Activated T-helper 2 cell treated with anti-CD3 and anti-CD28 coated beads, Interferon-gamma antibody, Interleukin-2, Interleukin-4, amounts not matched to agents 10 μg/mL and 5 μg/mL and 100 μg/mL, durations not matched to agents 14 hours and 24 hours and 36 hours (primary cell): Measurements from ENCODE around the gene HLA-F. TPM values are rescaled to one million over a fixed set of nuclear protein-coding genes. Genes with fewer than 3 reads are reported as not detected.

Experiments
- DNase-seq: peaks from one replicate; pipeline ENCODE4 v3.0.0; 2021; ENCODE audit warnings: low spot score
- H3K27ac Mint-ChIP-seq: one replicate; pipeline ENCODE4 v1.8.0; 2021; ENCODE audit warnings: mixed read lengths
- H3K27me3 Mint-ChIP-seq: one replicate; pipeline ENCODE4 v1.8.0; 2021; ENCODE audit warnings: low read depth, mixed read lengths
- H3K36me3 Mint-ChIP-seq: one replicate; pipeline ENCODE4 v1.8.0; 2021; ENCODE audit warnings: low read depth, mixed read lengths
- H3K4me1 Mint-ChIP-seq: one replicate; pipeline ENCODE4 v1.8.0; 2021; ENCODE audit warnings: low read depth, mixed read lengths
- H3K4me3 Mint-ChIP-seq: one replicate; pipeline ENCODE4 v1.8.0; 2021; ENCODE audit warnings: low read depth, mild to moderate bottlenecking, moderate library complexity, mixed read lengths
- H3K9me3 Mint-ChIP-seq: one replicate; pipeline ENCODE4 v1.8.0; 2021; ENCODE audit warnings: mixed read lengths
- intact Hi-C: fragments of 100-400 bp; cut with micrococcal nuclease; formaldehyde crosslinking; loops from one replicate; pipeline ENCODE4 v1.15.1; 2023
- total RNA-seq: library from RNA; stranded (reverse); gene quantifications from 2 replicates; pipeline ENCODE4 v1.2.3, GENCODE V29; 2022

HLA-F gene
- 266 and 278 TPM in 2 replicates for total RNA-seq

- H3K27me3 Mint-ChIP-seq = no peaks in the 10 kb centered on the region
- peak; percentile 77 for DNase-seq
- peaks cover 48% of the 10 kb centered on the region for H3K4me1 Mint-ChIP-seq
- peak within 1 kb of the TSS; percentile 89 for H3K27ac Mint-ChIP-seq
- intact Hi-C loops = loop anchor here (10.0 kb wide), 2 partner anchors 68 to 242 kb away; partner anchors contain the start of gene MOG
- no peaks in the 10 kb centered on the region for H3K9me3 Mint-ChIP-seq
- H3K36me3 Mint-ChIP-seq = peaks cover 51% of the 10 kb centered on the region
- peak within 1 kb of the TSS; percentile 89 for H3K4me3 Mint-ChIP-seq
These were observed at the start of gene HLA-F for GRCh38 chr6:29723262-29723665. HLA-F (plus strand) TSS chr6:29723434; CDS start chr6:29723464, 30 bp downstream.

- peaks cover 5% of the 10 kb centered on the region for H3K27me3 Mint-ChIP-seq
- intact Hi-C loops = no loop called here
These were observed 49.2 kb upstream of the HLA-F start for GRCh38 chr6:29674008-29674407.

DNA sequence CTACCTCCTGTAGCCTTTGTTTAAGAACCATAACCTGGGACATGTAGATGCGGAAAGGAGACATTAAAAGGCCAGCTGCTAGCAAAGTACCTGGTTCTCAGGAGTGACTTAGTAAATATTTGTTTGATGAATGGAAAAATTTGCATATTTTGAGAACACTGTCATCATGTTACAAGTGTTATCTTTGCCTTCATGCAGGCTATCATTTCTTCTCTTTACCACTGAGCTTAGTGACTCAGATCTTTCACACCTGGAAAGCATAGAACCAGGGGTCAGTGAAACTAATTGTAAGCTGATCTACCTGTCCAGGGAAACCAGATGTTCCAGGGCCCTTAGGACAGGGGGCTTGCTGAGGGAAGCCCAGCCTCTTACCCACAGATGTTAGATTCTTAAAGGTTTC, 47.7 kb upstream of the HLA-F start:
- peaks cover 8% of the 10 kb centered on the region for H3K27me3 Mint-ChIP-seq
- H3K36me3 Mint-ChIP-seq = no peaks in the 10 kb centered on the region
- intact Hi-C loops = no loop called here
- DNase-seq = no peak
- H3K9me3 Mint-ChIP-seq = no peaks in the 10 kb centered on the region
- no peak overlapping the region for H3K4me3 Mint-ChIP-seq
- H3K4me1 Mint-ChIP-seq = peaks cover 17% of the 10 kb centered on the region
- no peak overlapping the region for H3K27ac Mint-ChIP-seq

More at GRCh38 chr6:29674008-29674407, 49.2 kb upstream of the HLA-F start:
- Mint-ChIP-seq H3K4me3 (no peak overlapping the region), H3K36me3 (no peaks in the 10 kb centered on the region), H3K27ac (no peak overlapping the region), H3K4me1 (peaks cover 15% of the 10 kb centered on the region), H3K9me3 (no peaks in the 10 kb centered on the region)
- DNase-seq = no peak

GRCh38 chr6:29676981-29677601, 46.1 kb upstream of the HLA-F start:
- H3K27me3 Mint-ChIP-seq = peaks cover 5% of the 10 kb centered on the region
- intact Hi-C loops = no loop called here
- H3K4me3 Mint-ChIP-seq = no peak overlapping the region
- no peak overlapping the region for H3K27ac Mint-ChIP-seq
- DNase-seq = no peak
- no peaks in the 10 kb centered on the region for H3K9me3 Mint-ChIP-seq
- H3K36me3 Mint-ChIP-seq = no peaks in the 10 kb centered on the region
- H3K4me1 Mint-ChIP-seq = peaks cover 17% of the 10 kb centered on the region

- H3K36me3 Mint-ChIP-seq = no peaks in the 10 kb centered on the region
- no peaks in the 10 kb centered on the region for H3K9me3 Mint-ChIP-seq
- H3K4me1 Mint-ChIP-seq = peaks cover 17% of the 10 kb centered on the region
- peaks cover 3% of the 10 kb centered on the region for H3K27me3 Mint-ChIP-seq
- intact Hi-C loops = no loop called here
- H3K4me3 Mint-ChIP-seq = no peak overlapping the region
- no peak for DNase-seq
- H3K27ac Mint-ChIP-seq = no peak overlapping the region
These were observed 45.1 kb upstream of the HLA-F start for GRCh38 chr6:29678114-29678513.

- Mint-ChIP-seq H3K36me3 (no peaks in the 10 kb centered on the region), H3K27me3 (peaks cover 6% of the 10 kb centered on the region)
These were observed 43.3 kb upstream of the HLA-F start for GRCh38 chr6:29679962-29680361.

GRCh38 chr6:29680416-29680815, 42.8 kb upstream of the HLA-F start:
- Mint-ChIP-seq H3K27me3 (peaks cover 6% of the 10 kb centered on the region), H3K9me3 (no peaks in the 10 kb centered on the region), H3K4me1 (peaks cover 16% of the 10 kb centered on the region), H3K4me3 (peak overlapping the region; percentile 43), H3K36me3 (no peaks in the 10 kb centered on the region), H3K27ac (peak overlapping the region; percentile 15)
- no peak for DNase-seq
- intact Hi-C loops = no loop called here

More at GRCh38 chr6:29679962-29680361, 43.3 kb upstream of the HLA-F start:
- Mint-ChIP-seq H3K9me3 (no peaks in the 10 kb centered on the region), H3K4me1 (peaks cover 16% of the 10 kb centered on the region), H3K4me3 (peak overlapping the region; percentile 43), H3K27ac (peak overlapping the region; percentile 15)
- intact Hi-C loops = no loop called here
- no peak for DNase-seq

DNA sequence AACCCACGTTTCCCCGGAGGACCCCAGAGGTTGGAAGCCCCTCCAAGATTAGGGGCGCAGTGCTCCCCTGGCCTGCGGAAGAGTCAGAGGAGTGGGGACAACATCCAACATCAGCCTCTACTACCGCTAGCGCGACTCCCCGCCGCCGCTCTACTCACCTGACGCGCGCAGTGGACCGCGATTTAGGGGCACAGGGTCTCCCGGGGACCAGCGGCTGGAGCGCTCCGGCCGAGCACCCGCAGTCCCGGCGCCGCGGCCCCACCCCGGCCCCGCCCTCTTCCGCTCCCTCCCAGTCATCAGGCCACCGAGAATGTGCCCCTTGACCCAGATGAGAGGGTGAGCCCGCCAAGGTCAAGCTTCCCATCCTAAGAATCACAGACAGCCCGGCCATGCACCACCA, 42.3 kb upstream of the HLA-F start, which contains the start of gene ZFP57:
ZFP57 (minus strand) TSS at position 249 of the 400 bp plus-strand sequence. CDS start 4,149 bp downstream, outside the sequence.
- H3K4me3 Mint-ChIP-seq = peak within 1 kb of the TSS; percentile 43
- peaks cover 16% of the 10 kb centered on the region for H3K4me1 Mint-ChIP-seq
- H3K36me3 Mint-ChIP-seq = no peaks in the 10 kb centered on the region
- DNase-seq = no peak
- no peaks in the 10 kb centered on the region for H3K9me3 Mint-ChIP-seq
- intact Hi-C loops = no loop called here
- peak within 1 kb of the TSS; percentile 49 for H3K27ac Mint-ChIP-seq
- peaks cover 6% of the 10 kb centered on the region for H3K27me3 Mint-ChIP-seq

GRCh38 chr6:29681811-29682210, 41.4 kb upstream of the HLA-F start:
- DNase-seq = no peak
- peaks cover 15% of the 10 kb centered on the region for H3K4me1 Mint-ChIP-seq
- no peaks in the 10 kb centered on the region for H3K36me3 Mint-ChIP-seq
- no peak overlapping the region for H3K4me3 Mint-ChIP-seq
- intact Hi-C loops = no loop called here
- H3K27me3 Mint-ChIP-seq = peaks cover 6% of the 10 kb centered on the region
- no peaks in the 10 kb centered on the region for H3K9me3 Mint-ChIP-seq
- H3K27ac Mint-ChIP-seq = no peak overlapping the region

GRCh38 chr6:29685718-29686326, 37.4 kb upstream of the HLA-F start:
- H3K9me3 Mint-ChIP-seq = no peaks in the 10 kb centered on the region

DNA sequence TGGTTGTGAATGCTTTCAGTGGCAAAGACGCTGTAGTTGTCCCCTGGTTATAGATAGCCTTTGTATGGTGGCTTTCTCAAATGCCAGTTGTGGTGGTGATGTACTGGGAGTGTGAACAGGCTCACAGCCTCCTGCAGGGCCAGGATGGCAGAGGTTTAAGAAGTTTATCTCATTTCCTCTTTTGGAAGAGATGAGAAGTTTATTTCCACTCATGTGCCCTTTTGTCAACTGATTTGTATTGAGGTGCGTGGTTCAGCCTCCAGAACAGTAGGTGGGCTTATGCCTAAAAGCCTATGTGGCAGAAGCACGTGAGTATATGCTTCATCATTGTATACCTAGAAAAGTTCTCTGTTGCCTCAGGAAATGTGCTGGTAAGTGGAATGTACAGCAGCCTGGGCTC, 28.6 kb upstream of the HLA-F start:
- intact Hi-C loops = no loop called here
- Mint-ChIP-seq H3K4me1 (peaks cover 2% of the 10 kb centered on the region), H3K27ac (no peak overlapping the region), H3K4me3 (no peak overlapping the region), H3K27me3 (peaks cover 3% of the 10 kb centered on the region), H3K36me3 (no peaks in the 10 kb centered on the region), H3K9me3 (peaks cover 8% of the 10 kb centered on the region)
- DNase-seq = no peak

More at GRCh38 chr6:29685718-29686326, 37.4 kb upstream of the HLA-F start:
- Mint-ChIP-seq H3K36me3 (no peaks in the 10 kb centered on the region), H3K27ac (no peak overlapping the region), H3K4me3 (no peak overlapping the region), H3K27me3 (peaks cover 13% of the 10 kb centered on the region), H3K4me1 (peaks cover 5% of the 10 kb centered on the region)
- no peak for DNase-seq
- intact Hi-C loops = no loop called here

DNA sequence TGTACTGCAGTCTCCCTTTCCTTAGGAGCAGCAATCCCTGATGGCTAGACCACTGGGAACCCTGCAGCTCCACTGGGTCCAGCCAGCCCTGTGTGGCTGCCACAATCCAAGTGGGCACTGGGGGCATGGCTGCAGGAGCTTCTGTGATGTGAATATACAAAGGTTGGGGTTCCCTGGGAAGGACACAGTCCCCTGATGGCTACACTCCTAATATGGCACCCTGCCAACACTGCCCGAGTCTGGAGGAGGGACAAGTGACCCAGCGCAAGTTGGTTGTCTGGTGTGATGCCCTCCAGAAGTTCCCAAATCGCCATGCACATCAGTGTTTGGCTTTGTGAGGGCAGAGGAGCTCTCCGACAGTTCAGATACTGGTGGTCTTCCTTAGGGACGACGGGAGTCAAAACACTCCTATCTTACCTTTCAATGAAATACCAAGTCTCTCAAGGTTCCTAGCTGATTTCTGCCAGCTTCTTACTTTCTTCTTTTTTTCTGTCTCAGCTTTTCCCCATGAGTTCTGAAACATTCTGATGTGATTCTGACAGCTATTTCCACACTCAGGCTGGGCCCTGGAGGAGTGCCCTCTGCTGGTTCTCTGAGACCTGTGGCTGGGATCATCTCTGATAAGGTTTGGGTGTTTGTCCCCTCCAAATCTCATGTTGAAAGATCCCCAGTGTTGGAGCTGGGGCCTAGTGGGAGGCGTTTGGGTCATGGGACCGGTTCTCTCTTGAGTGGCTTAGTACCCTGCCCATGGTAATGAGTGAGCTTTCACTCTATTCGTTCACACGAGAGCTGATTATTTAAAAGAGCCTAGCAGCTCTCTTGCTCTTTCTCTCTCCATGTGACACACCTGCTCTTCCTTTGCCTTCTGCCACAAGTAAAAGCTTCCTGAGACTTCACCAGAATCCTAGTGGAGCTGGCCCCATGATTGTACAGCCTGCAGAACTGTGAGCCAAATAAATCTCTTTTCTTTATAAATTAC, 26.8 kb upstream of the HLA-F start:
- no peaks in the 10 kb centered on the region for H3K36me3 Mint-ChIP-seq
- no peak overlapping the region for H3K27ac Mint-ChIP-seq
- no peak for DNase-seq
- no peak overlapping the region for H3K4me3 Mint-ChIP-seq
- intact Hi-C loops = no loop called here
- peaks cover 2% of the 10 kb centered on the region for H3K4me1 Mint-ChIP-seq
- peaks cover 8% of the 10 kb centered on the region for H3K9me3 Mint-ChIP-seq
- H3K27me3 Mint-ChIP-seq = peaks cover 12% of the 10 kb centered on the region
